ENCODE results near the gene RICTOR.
"Not testable (repeated sequence)": the region's sequence is repeated elsewhere in the genome, so short reads cannot be mapped to it uniquely, and the experiment has no call there.

Gene RICTOR

GRCh38 chr5:38989974-38990719, 84.1 kb downstream of the RICTOR start:
- not testable (repeated sequence) for H3K27me3 ChIP-seq (ENCODE audit: insufficient read depth, low read length, poor library complexity); H3K79me1 ChIP-seq (ENCODE audit: low read length); H3K4me1 ChIP-seq (ENCODE audit: control insufficient read depth, low read depth, low read length); H3K79me2 ChIP-seq (ENCODE audit: control insufficient read depth, insufficient read depth, low read length); H4K8ac ChIP-seq (ENCODE audit: low read depth, low read length); H3K9ac ChIP-seq (ENCODE audit: low read length); H3K56ac ChIP-seq (ENCODE audit: low read length); H3K4ac ChIP-seq (ENCODE audit: low read depth, low read length); H4K5ac ChIP-seq (ENCODE audit: low read length); H2AK5ac ChIP-seq (ENCODE audit: low read length); H2BK15ac ChIP-seq (replicated peaks; ENCODE audit: low read depth); H3K18ac ChIP-seq (ENCODE audit: low read length); H3K27ac ChIP-seq (ENCODE audit: low read depth, low read length); H3K23ac ChIP-seq (ENCODE audit: low read length); H3K36me3 ChIP-seq (ENCODE audit: control insufficient read depth, insufficient read depth, low read length); H2BK5ac ChIP-seq (ENCODE audit: low read length); H3K4me3 ChIP-seq (ENCODE audit: low read length); DNase-seq; H2BK120ac ChIP-seq (ENCODE audit: low read depth, low read length); H3K4me2 ChIP-seq (ENCODE audit: low read length)
- WGBS (ENCODE audit: extremely low coverage, insufficient coverage, low lambda C conversion rate) = 100% methylated on average over 7 of the region's 13 CpGs

GRCh38 chr5:38985909-38986452, 88.2 kb downstream of the RICTOR start:
- H3K79me2 ChIP-seq (ENCODE audit: control insufficient read depth, insufficient read depth, low read length) = no peaks in the 10 kb centered on the region
- H2BK5ac ChIP-seq (ENCODE audit: low read length) = no peak overlapping the region
- WGBS (ENCODE audit: extremely low coverage, insufficient coverage, low lambda C conversion rate) = no CpG with 5 or more reads among the region's 9 CpGs
- H3K4me3 ChIP-seq (ENCODE audit: low read length) = no peak overlapping the region
- no peak overlapping the region for H3K23ac ChIP-seq (ENCODE audit: low read length)
- H3K4me1 ChIP-seq (ENCODE audit: control insufficient read depth, low read depth, low read length) = no peaks in the 10 kb centered on the region
- no peak overlapping the region for H4K8ac ChIP-seq (ENCODE audit: low read depth, low read length)
- H2AK5ac ChIP-seq (ENCODE audit: low read length) = no peak overlapping the region
- no peak overlapping the region for H3K56ac ChIP-seq (ENCODE audit: low read length)
- no peak overlapping the region for H4K5ac ChIP-seq (ENCODE audit: low read length)
- H3K27ac ChIP-seq (ENCODE audit: low read depth, low read length) = no peak overlapping the region
- no peak for DNase-seq
- no peak overlapping the region for H2BK15ac ChIP-seq (replicated peaks; ENCODE audit: low read depth)
- no peak overlapping the region for H3K4me2 ChIP-seq (ENCODE audit: low read length)
- H3K9ac ChIP-seq (ENCODE audit: low read length) = no peak overlapping the region
- no peak overlapping the region for H3K4ac ChIP-seq (ENCODE audit: low read depth, low read length)
- no peak overlapping the region for H3K18ac ChIP-seq (ENCODE audit: low read length)
- no peaks in the 10 kb centered on the region for H3K27me3 ChIP-seq (ENCODE audit: insufficient read depth, low read length, poor library complexity)
- no peaks in the 10 kb centered on the region for H3K36me3 ChIP-seq (ENCODE audit: control insufficient read depth, insufficient read depth, low read length)
- H3K79me1 ChIP-seq (ENCODE audit: low read length) = no peaks in the 10 kb centered on the region
- no peak overlapping the region for H2BK120ac ChIP-seq (ENCODE audit: low read depth, low read length)

- no CpG with 5 or more reads among the region's 2 CpGs for WGBS (ENCODE audit: extremely low coverage, insufficient coverage, low lambda C conversion rate)
- Histone ChIP-seq H3K79me2 (ENCODE audit: control insufficient read depth, insufficient read depth, low read length) (no peaks in the 10 kb centered on the region), H2AK5ac (ENCODE audit: low read length) (no peak overlapping the region), H3K36me3 (ENCODE audit: control insufficient read depth, insufficient read depth, low read length) (no peaks in the 10 kb centered on the region), H3K4me3 (ENCODE audit: low read length) (no peak overlapping the region), H3K4me1 (ENCODE audit: control insufficient read depth, low read depth, low read length) (no peaks in the 10 kb centered on the region), H3K27ac (ENCODE audit: low read depth, low read length) (no peak overlapping the region), H4K5ac (ENCODE audit: low read length) (no peak overlapping the region), H3K56ac (ENCODE audit: low read length) (no peak overlapping the region), H2BK120ac (ENCODE audit: low read depth, low read length) (no peak overlapping the region), H3K4ac (ENCODE audit: low read depth, low read length) (no peak overlapping the region), H3K23ac (ENCODE audit: low read length) (no peak overlapping the region), H4K8ac (ENCODE audit: low read depth, low read length) (no peak overlapping the region), H3K9ac (ENCODE audit: low read length) (no peak overlapping the region), H3K79me1 (ENCODE audit: low read length) (no peaks in the 10 kb centered on the region), H3K18ac (ENCODE audit: low read length) (no peak overlapping the region), H2BK15ac (replicated peaks; ENCODE audit: low read depth) (no peak overlapping the region), H3K4me2 (ENCODE audit: low read length) (no peak overlapping the region), H3K27me3 (ENCODE audit: insufficient read depth, low read length, poor library complexity) (no peaks in the 10 kb centered on the region), H2BK5ac (ENCODE audit: low read length) (no peak overlapping the region)
- no peak for DNase-seq
These were observed 94.7 kb downstream of the RICTOR start for GRCh38 chr5:38979535-38979934.

GRCh38 chr5:38978036-38978435, 96.2 kb downstream of the RICTOR start:
- H3K79me2 ChIP-seq (ENCODE audit: control insufficient read depth, insufficient read depth, low read length) = no peaks in the 10 kb centered on the region
- no peak overlapping the region for H2BK5ac ChIP-seq (ENCODE audit: low read length)
- no peak overlapping the region for H3K56ac ChIP-seq (ENCODE audit: low read length)
- H2AK5ac ChIP-seq (ENCODE audit: low read length) = no peak overlapping the region
- no peak overlapping the region for H4K5ac ChIP-seq (ENCODE audit: low read length)
- H3K9ac ChIP-seq (ENCODE audit: low read length) = no peak overlapping the region
- H3K4me2 ChIP-seq (ENCODE audit: low read length) = no peak overlapping the region
- no peaks in the 10 kb centered on the region for H3K79me1 ChIP-seq (ENCODE audit: low read length)
- H3K18ac ChIP-seq (ENCODE audit: low read length) = no peak overlapping the region
- no peak overlapping the region for H3K4ac ChIP-seq (ENCODE audit: low read depth, low read length)
- no peak overlapping the region for H3K27ac ChIP-seq (ENCODE audit: low read depth, low read length)
- no peak for DNase-seq
- H2BK15ac ChIP-seq (replicated peaks; ENCODE audit: low read depth) = no peak overlapping the region
- H3K36me3 ChIP-seq (ENCODE audit: control insufficient read depth, insufficient read depth, low read length) = no peaks in the 10 kb centered on the region
- no peaks in the 10 kb centered on the region for H3K27me3 ChIP-seq (ENCODE audit: insufficient read depth, low read length, poor library complexity)
- H3K23ac ChIP-seq (ENCODE audit: low read length) = no peak overlapping the region
- no peaks in the 10 kb centered on the region for H3K4me1 ChIP-seq (ENCODE audit: control insufficient read depth, low read depth, low read length)
- H3K4me3 ChIP-seq (ENCODE audit: low read length) = no peak overlapping the region
- H4K8ac ChIP-seq (ENCODE audit: low read depth, low read length) = no peak overlapping the region
- no peak overlapping the region for H2BK120ac ChIP-seq (ENCODE audit: low read depth, low read length)

- Histone ChIP-seq H2BK120ac (ENCODE audit: low read depth, low read length) (no peak overlapping the region), H3K79me1 (ENCODE audit: low read length) (no peaks in the 10 kb centered on the region), H4K8ac (ENCODE audit: low read depth, low read length) (no peak overlapping the region), H2BK5ac (ENCODE audit: low read length) (no peak overlapping the region), H3K79me2 (ENCODE audit: control insufficient read depth, insufficient read depth, low read length) (no peaks in the 10 kb centered on the region), H3K4me1 (ENCODE audit: control insufficient read depth, low read depth, low read length) (no peaks in the 10 kb centered on the region), H3K56ac (ENCODE audit: low read length) (no peak overlapping the region), H4K5ac (ENCODE audit: low read length) (no peak overlapping the region), H3K4me3 (ENCODE audit: low read length) (no peak overlapping the region), H3K9ac (ENCODE audit: low read length) (no peak overlapping the region), H3K4ac (ENCODE audit: low read depth, low read length) (no peak overlapping the region), H3K4me2 (ENCODE audit: low read length) (no peak overlapping the region), H2AK5ac (ENCODE audit: low read length) (no peak overlapping the region), H3K27ac (ENCODE audit: low read depth, low read length) (no peak overlapping the region), H3K27me3 (ENCODE audit: insufficient read depth, low read length, poor library complexity) (no peaks in the 10 kb centered on the region), H2BK15ac (replicated peaks; ENCODE audit: low read depth) (no peak overlapping the region), H3K23ac (ENCODE audit: low read length) (no peak overlapping the region), H3K18ac (ENCODE audit: low read length) (no peak overlapping the region), H3K36me3 (ENCODE audit: control insufficient read depth, insufficient read depth, low read length) (no peaks in the 10 kb centered on the region)
- WGBS (ENCODE audit: extremely low coverage, insufficient coverage, low lambda C conversion rate) = no CpG with 5 or more reads among the region's 5 CpGs
- DNase-seq = peak; percentile 53
These were observed 105.5 kb downstream of the RICTOR start for GRCh38 chr5:38968665-38969064.

- H3K36me3 ChIP-seq (ENCODE audit: control insufficient read depth, insufficient read depth, low read length) = no peaks in the 10 kb centered on the region
- no peak overlapping the region for H4K5ac ChIP-seq (ENCODE audit: low read length)
- H3K79me1 ChIP-seq (ENCODE audit: low read length) = no peaks in the 10 kb centered on the region
- no CpG with 5 or more reads among the region's 2 CpGs for WGBS (ENCODE audit: extremely low coverage, insufficient coverage, low lambda C conversion rate)
- no peak overlapping the region for H2BK15ac ChIP-seq (replicated peaks; ENCODE audit: low read depth)
- no peak overlapping the region for H3K4ac ChIP-seq (ENCODE audit: low read depth, low read length)
- no peak overlapping the region for H3K18ac ChIP-seq (ENCODE audit: low read length)
- no peaks in the 10 kb centered on the region for H3K79me2 ChIP-seq (ENCODE audit: control insufficient read depth, insufficient read depth, low read length)
- H4K8ac ChIP-seq (ENCODE audit: low read depth, low read length) = no peak overlapping the region
- DNase-seq = no peak
- H2AK5ac ChIP-seq (ENCODE audit: low read length) = no peak overlapping the region
- no peak overlapping the region for H2BK120ac ChIP-seq (ENCODE audit: low read depth, low read length)
- H3K4me1 ChIP-seq (ENCODE audit: control insufficient read depth, low read depth, low read length) = no peaks in the 10 kb centered on the region
- no peak overlapping the region for H3K4me3 ChIP-seq (ENCODE audit: low read length)
- no peak overlapping the region for H3K27ac ChIP-seq (ENCODE audit: low read depth, low read length)
- H3K23ac ChIP-seq (ENCODE audit: low read length) = no peak overlapping the region
- no peak overlapping the region for H3K56ac ChIP-seq (ENCODE audit: low read length)
- no peak overlapping the region for H3K9ac ChIP-seq (ENCODE audit: low read length)
- no peaks in the 10 kb centered on the region for H3K27me3 ChIP-seq (ENCODE audit: insufficient read depth, low read length, poor library complexity)
- H2BK5ac ChIP-seq (ENCODE audit: low read length) = no peak overlapping the region
- H3K4me2 ChIP-seq (ENCODE audit: low read length) = no peak overlapping the region
These were observed 112.5 kb downstream of the RICTOR start for GRCh38 chr5:38961691-38962090.

Measured in mesendoderm (in vitro differentiated cells).